Caco-2 (cell line): ENCODE results near the gene TIMM17A. TPM values are rescaled to one million over a fixed set of nuclear protein-coding genes. Genes with fewer than 3 reads are reported as not detected.
"Not testable (repeated sequence)": the region's sequence is repeated elsewhere in the genome, so short reads cannot be mapped to it uniquely, and the experiment has no call there.

Experiments
- BruUV-seq: library from RNA; stranded (reverse); fragments of 400-500 nt; replicated peaks from 2 replicates; lab custom pipeline; 2021; lab: Mats Ljungman, UMichigan
- CTCF ChIA-PET: fragments of 300-600 bp; sonication (Branson Sonifier 250); formaldehyde crosslinking; loops from one replicate; lab custom pipeline; 2022; ENCODE audit warnings: antibody characterized with exemption; lab: Charles Lee
- POLR2A ChIA-PET: fragments of 300-600 bp; sonication (Branson Sonifier 250); formaldehyde crosslinking; loops from one replicate; lab custom pipeline; 2022; ENCODE audit warnings: antibody characterized with exemption; lab: Charles Lee
- DNase-seq, 2 experiments: peaks; one replicate each; pipeline versions ENCODE4 v3.0.0 to v3.0.0-alpha.2; 2020 to 2022
- H3K27me3 ChIP-seq: replicated peaks from 2 replicates; pipeline ENCODE4 v1.6.0; 2011; ENCODE audit warnings: low read length; ENCODE audit not compliant: control insufficient read depth, insufficient read depth
- H3K36me3 ChIP-seq: 2 replicates; pipeline ENCODE4 v1.5.1; 2011; ENCODE audit warnings: low read length; ENCODE audit not compliant: control insufficient read depth, insufficient read depth
- H3K4me1 ChIP-seq: fragments of 250-450 bp; sonication (Bioruptor Pico); 2 replicates; pipeline ENCODE4 v1.5.1; 2020; ENCODE audit warnings: mild to moderate bottlenecking
- H3K4me3 ChIP-seq: 2 replicates; pipeline ENCODE4 v1.5.1; 2011; ENCODE audit warnings: low read depth, mild to moderate bottlenecking, control low read depth, low read length
- H3K9me3 ChIP-seq: fragments of 250-450 bp; sonication (Bioruptor Pico); 2 replicates; pipeline ENCODE4 v1.5.1; 2020; ENCODE audit warnings: mild to moderate bottlenecking, moderate library complexity
- H3K27ac Mint-ChIP-seq: one replicate; pipeline ENCODE4 v1.8.0; 2022; ENCODE audit warnings: mixed read lengths; ENCODE audit not compliant: unreplicated experiment
- H3K27me3 Mint-ChIP-seq: one replicate; pipeline ENCODE4 v1.8.0; 2022; ENCODE audit warnings: mixed read lengths; ENCODE audit not compliant: insufficient read depth, unreplicated experiment
- H3K36me3 Mint-ChIP-seq: one replicate; pipeline ENCODE4 v1.8.0; 2022; ENCODE audit warnings: mild to moderate bottlenecking, mixed read lengths; ENCODE audit not compliant: insufficient read depth, unreplicated experiment
- H3K4me1 Mint-ChIP-seq: one replicate; pipeline ENCODE4 v1.8.0; 2022; ENCODE audit warnings: low read depth, mixed read lengths; ENCODE audit not compliant: unreplicated experiment
- H3K4me3 Mint-ChIP-seq: one replicate; pipeline ENCODE4 v1.8.0; 2022; ENCODE audit warnings: mild to moderate bottlenecking, moderate library complexity, mixed read lengths; ENCODE audit not compliant: unreplicated experiment
- H3K9me3 Mint-ChIP-seq: one replicate; pipeline ENCODE4 v1.8.0; 2022; ENCODE audit warnings: mixed read lengths; ENCODE audit not compliant: unreplicated experiment
- intact Hi-C: fragments of 100-400 bp; cut with micrococcal nuclease; formaldehyde crosslinking; loops from one replicate; pipeline ENCODE4 v1.10.0; 2022; ENCODE audit not compliant: unreplicated experiment
- total RNA-seq: library from RNA; stranded (reverse); gene quantifications from 2 replicates; pipeline ENCODE4 v1.2.3, GENCODE V29; 2022
- TF ChIP-seq, protein P1 (sequence below), 2 experiments: fragments of 200-600 bp in 1 of 2; IDR thresholded peaks; 1 replicate in 1 of 2; 2 replicates in 1 of 2; pipeline versions ENCODE4 v1.5.1 to v1.8.0; 2011 to 2022; ENCODE audit warnings: antibody characterized with exemption in 1 of 2, control low read depth in 1 of 2, inconsistent platforms in 1 of 2, low read depth in 1 of 2, low read length in 1 of 2, mild to moderate bottlenecking in 1 of 2, moderate library complexity in 1 of 2; ENCODE audit not compliant: insufficient read depth in 1 of 2, severe bottlenecking in 1 of 2, unreplicated experiment in 1 of 2

Gene TIMM17A
- total RNA-seq, 1 experiment from 2014 or later, result 63.7 TPM

DNA sequence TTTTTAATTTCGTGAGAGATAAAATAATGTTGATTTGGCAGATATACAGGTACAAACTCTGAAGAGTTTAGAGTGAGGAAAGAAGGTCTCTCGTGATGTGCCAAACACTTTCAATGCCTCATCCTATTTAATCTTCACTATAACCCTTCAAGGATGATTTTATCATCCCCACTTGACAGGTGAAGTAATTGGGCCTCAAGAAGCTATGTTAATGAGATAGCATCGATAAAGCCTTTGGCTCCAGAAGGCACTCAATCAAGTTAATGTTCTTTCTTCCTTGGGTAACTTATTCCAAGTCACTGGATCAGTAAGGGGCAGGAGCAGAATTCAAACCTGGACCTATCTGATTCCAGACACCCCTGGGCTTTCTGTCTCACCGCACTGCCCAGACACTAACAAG, 16.2 kb upstream of the TIMM17A start:
- ChIA-PET CTCF (no interaction called here), POLR2A (no interaction called here)
- Mint-ChIP-seq H3K27me3 (peaks cover 4% of the 10 kb centered on the region), H3K4me3 (no peak overlapping the region), H3K9me3 (no peaks in the 10 kb centered on the region), H3K36me3 (no peaks in the 10 kb centered on the region), H3K4me1 (no peaks in the 10 kb centered on the region), H3K27ac (no peak overlapping the region)
- no peaks in the 10 kb centered on the region for H3K27me3 ChIP-seq
- H3K4me3 ChIP-seq, result no peak overlapping the region
- intact Hi-C loops, result no loop called here
- no TSS peak for BruUV-seq
- no peaks in the 10 kb centered on the region for H3K9me3 ChIP-seq
- no peak for DNase-seq
- H3K4me1 ChIP-seq, result no peaks in the 10 kb centered on the region
- TF ChIP-seq, protein P1, sequence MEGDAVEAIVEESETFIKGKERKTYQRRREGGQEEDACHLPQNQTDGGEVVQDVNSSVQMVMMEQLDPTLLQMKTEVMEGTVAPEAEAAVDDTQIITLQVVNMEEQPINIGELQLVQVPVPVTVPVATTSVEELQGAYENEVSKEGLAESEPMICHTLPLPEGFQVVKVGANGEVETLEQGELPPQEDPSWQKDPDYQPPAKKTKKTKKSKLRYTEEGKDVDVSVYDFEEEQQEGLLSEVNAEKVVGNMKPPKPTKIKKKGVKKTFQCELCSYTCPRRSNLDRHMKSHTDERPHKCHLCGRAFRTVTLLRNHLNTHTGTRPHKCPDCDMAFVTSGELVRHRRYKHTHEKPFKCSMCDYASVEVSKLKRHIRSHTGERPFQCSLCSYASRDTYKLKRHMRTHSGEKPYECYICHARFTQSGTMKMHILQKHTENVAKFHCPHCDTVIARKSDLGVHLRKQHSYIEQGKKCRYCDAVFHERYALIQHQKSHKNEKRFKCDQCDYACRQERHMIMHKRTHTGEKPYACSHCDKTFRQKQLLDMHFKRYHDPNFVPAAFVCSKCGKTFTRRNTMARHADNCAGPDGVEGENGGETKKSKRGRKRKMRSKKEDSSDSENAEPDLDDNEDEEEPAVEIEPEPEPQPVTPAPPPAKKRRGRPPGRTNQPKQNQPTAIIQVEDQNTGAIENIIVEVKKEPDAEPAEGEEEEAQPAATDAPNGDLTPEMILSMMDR (IDR thresholded peaks at IDR 0.05; ENCODE audit: insufficient read depth in 1 of 2, low read depth in 1 of 2, low read length in 1 of 2, severe bottlenecking in 1 of 2, unreplicated experiment in 1 of 2), result no peak
- no peaks in the 10 kb centered on the region for H3K36me3 ChIP-seq

DNA sequence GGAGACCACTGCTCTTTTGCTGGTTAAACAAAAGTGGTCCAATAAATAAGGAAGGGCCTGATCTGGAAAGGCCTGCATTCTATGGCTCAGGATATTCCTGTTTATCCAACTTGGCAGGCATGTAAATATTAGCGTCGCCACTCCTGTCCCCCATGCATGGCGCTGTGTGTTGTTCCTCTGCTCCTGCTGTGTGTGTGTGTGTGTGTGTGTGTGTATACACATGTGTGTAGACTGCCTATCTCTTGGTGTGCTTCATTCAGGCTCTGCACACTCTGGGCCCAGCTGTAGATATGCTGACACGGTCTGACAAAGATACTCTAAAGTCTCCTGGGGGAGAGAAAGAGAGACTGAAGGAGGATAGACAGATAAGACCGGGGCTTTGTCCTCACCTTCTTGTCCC, 15.7 kb upstream of the TIMM17A start:
- H3K4me3 ChIP-seq, result no peak overlapping the region
- ChIA-PET POLR2A (no interaction called here), CTCF (no interaction called here)
- no peaks in the 10 kb centered on the region for H3K36me3 ChIP-seq
- intact Hi-C loops, result no loop called here
- peaks cover 4% of the 10 kb centered on the region for H3K27me3 Mint-ChIP-seq
- no peaks in the 10 kb centered on the region for H3K9me3 Mint-ChIP-seq
- H3K4me1 ChIP-seq, result no peaks in the 10 kb centered on the region
- H3K27ac Mint-ChIP-seq, result no peak overlapping the region
- DNase-seq, result no peak
- H3K36me3 Mint-ChIP-seq, result no peaks in the 10 kb centered on the region
- BruUV-seq, result no TSS peak
- no peaks in the 10 kb centered on the region for H3K4me1 Mint-ChIP-seq
- no peaks in the 10 kb centered on the region for H3K9me3 ChIP-seq
- TF ChIP-seq, protein P1 (IDR thresholded peaks at IDR 0.05; ENCODE audit: insufficient read depth in 1 of 2, low read depth in 1 of 2, low read length in 1 of 2, severe bottlenecking in 1 of 2, unreplicated experiment in 1 of 2), result no peak
- H3K4me3 Mint-ChIP-seq, result no peak overlapping the region
- no peaks in the 10 kb centered on the region for H3K27me3 ChIP-seq

DNA sequence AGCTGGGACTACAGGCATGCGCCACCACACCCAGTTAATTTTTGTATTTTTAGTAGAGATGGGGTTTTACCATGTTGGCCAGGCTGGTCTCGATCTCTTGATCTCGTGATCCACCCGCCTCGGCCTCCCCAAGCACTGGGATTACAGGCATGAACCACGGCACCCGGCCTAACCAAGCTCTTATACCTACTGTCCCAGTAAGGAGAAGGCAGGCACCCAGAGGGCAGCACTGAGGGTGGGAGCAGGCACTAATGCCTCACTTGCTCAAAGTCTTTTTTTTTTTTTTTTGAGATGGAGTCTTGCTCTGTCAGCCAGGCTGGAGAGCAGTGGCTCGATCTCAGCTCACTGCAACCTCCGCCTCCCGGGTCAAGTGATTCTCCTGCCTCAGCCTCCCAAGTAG, 15.0 kb upstream of the TIMM17A start:
- H3K27me3 Mint-ChIP-seq, H3K9me3 Mint-ChIP-seq, H3K4me3 ChIP-seq, intact Hi-C loops, H3K36me3 ChIP-seq, DNase-seq, H3K4me1 Mint-ChIP-seq, H3K36me3 Mint-ChIP-seq, H3K4me3 Mint-ChIP-seq, H3K9me3 ChIP-seq, CTCF ChIA-PET, H3K27ac Mint-ChIP-seq, H3K4me1 ChIP-seq, POLR2A ChIA-PET, BruUV-seq, H3K27me3 ChIP-seq: not testable (repeated sequence)
